ENCODE results near the gene ABCC3.

Gene ABCC3

GRCh38 chr17:50619489-50619888, 15.2 kb upstream of the ABCC3 start:
- Histone ChIP-seq H3K27me3 (ENCODE audit: insufficient read depth, poor library complexity, severe bottlenecking) (peaks cover 9% of the 10 kb centered on the region), H3K27ac (replicated peaks) (no peak overlapping the region), H3K4me3 (replicated peaks; ENCODE audit: insufficient read depth, low read length) (no peak overlapping the region)
- TF ChIP-seq REST (IDR thresholded peaks at IDR 0.05; ENCODE audit: insufficient replicate concordance, low read depth) = no peak
- no peak for TF ChIP-seq GABPA (IDR thresholded peaks at IDR 0.05; ENCODE audit: low read depth)
- TF ChIP-seq CTCF (IDR thresholded peaks at IDR 0.05; ENCODE audit: insufficient read depth, low read length) = no peak
- no peak for TF ChIP-seq POLR2AphosphoS5 (IDR thresholded peaks at IDR 0.05; ENCODE audit: low read depth)
- TF ChIP-seq SPI1 (IDR thresholded peaks at IDR 0.05; ENCODE audit: borderline replicate concordance, low read depth) = no peak
- DNase-seq (ENCODE audit: low read depth in 1 of 2, low spot score in 1 of 2) = no peak

GRCh38 chr17:50620237-50620636, 14.4 kb upstream of the ABCC3 start:
- Histone ChIP-seq H3K27me3 (ENCODE audit: insufficient read depth, poor library complexity, severe bottlenecking) (peaks cover 9% of the 10 kb centered on the region), H3K27ac (replicated peaks) (no peak overlapping the region), H3K4me3 (replicated peaks; ENCODE audit: insufficient read depth, low read length) (no peak overlapping the region)
- TF ChIP-seq POLR2AphosphoS5 (IDR thresholded peaks at IDR 0.05; ENCODE audit: low read depth) = no peak
- TF ChIP-seq REST (IDR thresholded peaks at IDR 0.05; ENCODE audit: insufficient replicate concordance, low read depth) = no peak
- TF ChIP-seq SPI1 (IDR thresholded peaks at IDR 0.05; ENCODE audit: borderline replicate concordance, low read depth) = no peak
- TF ChIP-seq GABPA (IDR thresholded peaks at IDR 0.05; ENCODE audit: low read depth) = no peak
- TF ChIP-seq CTCF (IDR thresholded peaks at IDR 0.05; ENCODE audit: insufficient read depth, low read length) = no peak
- no peak for DNase-seq (ENCODE audit: low read depth in 1 of 2, low spot score in 1 of 2)

GRCh38 chr17:50620858-50621257, 13.8 kb upstream of the ABCC3 start:
- Histone ChIP-seq H3K27ac (replicated peaks) (no peak overlapping the region), H3K27me3 (ENCODE audit: insufficient read depth, poor library complexity, severe bottlenecking) (peaks cover 8% of the 10 kb centered on the region), H3K4me3 (replicated peaks; ENCODE audit: insufficient read depth, low read length) (no peak overlapping the region)
- TF ChIP-seq REST (IDR thresholded peaks at IDR 0.05; ENCODE audit: insufficient replicate concordance, low read depth) = no peak
- TF ChIP-seq POLR2AphosphoS5 (IDR thresholded peaks at IDR 0.05; ENCODE audit: low read depth) = no peak
- no peak for TF ChIP-seq SPI1 (IDR thresholded peaks at IDR 0.05; ENCODE audit: borderline replicate concordance, low read depth)
- no peak for TF ChIP-seq CTCF (IDR thresholded peaks at IDR 0.05; ENCODE audit: insufficient read depth, low read length)
- no peak for TF ChIP-seq GABPA (IDR thresholded peaks at IDR 0.05; ENCODE audit: low read depth)
- DNase-seq (ENCODE audit: low read depth in 1 of 2, low spot score in 1 of 2) = no peak

All from HL-60 (cell line).